GM12891 (cell line): ENCODE results near the gene ASNS. TPM values are rescaled to one million over a fixed set of nuclear protein-coding genes. Genes with fewer than 3 reads are reported as not detected.
A peak's percentile ranks its signal among the peaks of the same experiment; 100 is the strongest.
"Not testable (repeated sequence)": the region's sequence is repeated elsewhere in the genome, so short reads cannot be mapped to it uniquely, and the experiment has no call there.

Experiments used
- DNase-seq: peaks from one replicate; pipeline ENCODE4 v3.0.0; 2011; ENCODE audit warnings: low spot score; ENCODE audit not compliant: insufficient read length
- FAIRE-seq: peaks from 2 replicates; lab custom pipeline; 2011; peaks lifted over from hg19 to GRCh38; lab: Jason Lieb, UNC
- PAX5 ChIP-seq: IDR thresholded peaks from 2 replicates; pipeline ENCODE4 v1.6.1; 2011; ENCODE audit warnings: low read length, moderate library complexity, mild to moderate bottlenecking; ENCODE audit not compliant: insufficient read depth, severe bottlenecking
- POLR2A ChIP-seq: IDR thresholded peaks from 2 replicates; pipeline ENCODE4 v1.6.1; 2011; ENCODE audit warnings: low read depth, low read length, control low read depth
- POLR2AphosphoS5 ChIP-seq: IDR thresholded peaks from 2 replicates; pipeline ENCODE4 v1.6.1; 2011; ENCODE audit warnings: low read depth, low read length, control low read depth
- POU2F2 ChIP-seq: IDR thresholded peaks from 2 replicates; pipeline ENCODE4 v1.6.1; 2011; ENCODE audit warnings: low read depth, mild to moderate bottlenecking, control low read depth, low read length, moderate library complexity
- SPI1 ChIP-seq: IDR thresholded peaks from 2 replicates; pipeline ENCODE4 v1.6.1; 2011; ENCODE audit warnings: low read depth, low read length, control low read depth
- TAF1 ChIP-seq: IDR thresholded peaks from 2 replicates; pipeline ENCODE4 v1.6.1; 2011; ENCODE audit warnings: low read depth, low read length, control low read depth
- polyA plus RNA-seq: library from polyadenylated mRNA; unstranded; fragments of >200 nt; gene quantifications from one replicate; pipeline ENCODE4 v1.2.1, GENCODE V29; 2012; ENCODE audit warnings: low read depth, missing spikeins, inconsistent platforms; ENCODE audit not compliant: missing spikeins

Gene ASNS, protein sequence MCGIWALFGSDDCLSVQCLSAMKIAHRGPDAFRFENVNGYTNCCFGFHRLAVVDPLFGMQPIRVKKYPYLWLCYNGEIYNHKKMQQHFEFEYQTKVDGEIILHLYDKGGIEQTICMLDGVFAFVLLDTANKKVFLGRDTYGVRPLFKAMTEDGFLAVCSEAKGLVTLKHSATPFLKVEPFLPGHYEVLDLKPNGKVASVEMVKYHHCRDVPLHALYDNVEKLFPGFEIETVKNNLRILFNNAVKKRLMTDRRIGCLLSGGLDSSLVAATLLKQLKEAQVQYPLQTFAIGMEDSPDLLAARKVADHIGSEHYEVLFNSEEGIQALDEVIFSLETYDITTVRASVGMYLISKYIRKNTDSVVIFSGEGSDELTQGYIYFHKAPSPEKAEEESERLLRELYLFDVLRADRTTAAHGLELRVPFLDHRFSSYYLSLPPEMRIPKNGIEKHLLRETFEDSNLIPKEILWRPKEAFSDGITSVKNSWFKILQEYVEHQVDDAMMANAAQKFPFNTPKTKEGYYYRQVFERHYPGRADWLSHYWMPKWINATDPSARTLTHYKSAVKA
- polyA plus RNA-seq = 45.1 TPM

DNA sequence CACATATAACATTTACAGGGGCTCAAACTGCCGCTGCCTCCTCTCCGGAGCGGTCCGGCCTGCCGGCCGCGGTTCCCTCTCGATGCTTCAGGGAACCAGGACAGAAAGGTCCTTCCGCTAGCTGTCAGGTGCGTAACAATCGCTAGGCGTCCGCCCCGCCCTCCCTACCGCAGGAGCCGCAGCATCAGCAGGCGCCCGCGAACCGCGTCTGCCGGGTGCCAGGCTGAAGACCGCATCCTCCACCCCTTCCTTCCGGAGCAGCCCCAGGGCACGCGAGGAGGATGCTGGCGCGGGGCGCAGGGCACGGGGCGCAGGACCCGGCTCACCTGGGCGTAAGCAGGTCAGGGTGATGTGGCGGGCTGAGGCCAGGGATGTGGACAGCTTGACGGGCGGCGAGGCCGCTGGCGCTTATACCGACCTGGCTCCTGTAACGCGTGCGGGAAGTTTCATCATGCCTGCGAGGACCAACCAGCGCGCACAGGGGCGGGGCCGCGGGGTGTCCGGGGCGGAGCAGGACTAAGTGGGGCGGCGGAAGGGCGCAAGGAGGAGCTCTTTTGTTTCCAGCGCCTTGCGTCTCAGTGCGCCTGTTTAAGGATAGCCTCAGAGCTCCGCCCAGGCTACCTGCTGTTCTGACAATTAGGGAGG is at the start of gene ASNS:
Gene ASNS (minus strand): TSS at position 384 of the 645 bp plus-strand sequence. CDS start 3,252 bp downstream, outside the sequence.
- DNase-seq (peak; percentile 70), FAIRE-seq (peak; percentile 60)
- peak; percentile 56; the same call in 1 of the 2 replicates for TF ChIP-seq TAF1
- no peak for TF ChIP-seq SPI1
- peak; percentile 24; the same call in 1 of the 2 replicates for TF ChIP-seq POU2F2
- TF ChIP-seq POLR2AphosphoS5 = peak; percentile 83
- peak; percentile 84 for TF ChIP-seq POLR2A
- TF ChIP-seq PAX5 = no peak

DNA sequence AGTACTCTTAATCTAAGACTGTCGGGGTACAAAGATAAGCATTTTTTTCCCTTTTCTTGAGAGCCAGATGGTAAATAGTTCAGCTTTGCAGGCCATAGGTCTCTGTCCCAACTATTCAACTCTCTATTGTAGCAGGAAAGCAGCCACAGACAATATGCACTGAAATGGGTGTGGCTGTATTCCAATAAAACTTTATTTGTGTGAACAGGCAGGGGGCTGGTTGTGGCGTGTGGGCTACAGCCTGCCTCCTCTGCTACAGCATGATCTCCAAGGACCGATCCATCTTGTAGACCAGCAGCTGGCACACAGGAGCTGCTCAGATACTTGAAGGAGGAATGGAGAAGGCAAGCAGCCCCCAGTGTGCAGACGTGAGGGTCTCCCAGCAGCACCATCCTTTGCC is 49.0 kb upstream of the ASNS start:
- not testable (repeated sequence) for FAIRE-seq, DNase-seq

DNA sequence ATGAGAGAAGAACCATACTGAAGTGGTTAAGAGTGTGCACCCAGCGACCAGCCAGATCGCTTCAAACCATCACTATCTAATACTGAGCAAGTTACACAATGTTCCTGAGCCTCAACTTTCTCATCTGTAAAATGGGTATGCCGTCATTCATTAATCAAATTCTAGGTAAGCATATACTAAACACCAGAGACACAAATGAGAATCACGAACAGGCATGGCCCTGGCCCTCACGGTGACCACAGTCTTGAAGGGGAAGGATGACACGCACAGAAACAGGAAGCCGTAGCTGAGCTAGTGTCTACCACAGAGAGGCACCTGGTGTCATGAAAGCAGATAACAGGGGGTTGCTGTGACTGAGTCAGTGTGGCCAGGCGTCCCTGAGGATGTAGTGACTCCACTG is 43.1 kb upstream of the ASNS start:
- not testable (repeated sequence) for FAIRE-seq, DNase-seq

DNA sequence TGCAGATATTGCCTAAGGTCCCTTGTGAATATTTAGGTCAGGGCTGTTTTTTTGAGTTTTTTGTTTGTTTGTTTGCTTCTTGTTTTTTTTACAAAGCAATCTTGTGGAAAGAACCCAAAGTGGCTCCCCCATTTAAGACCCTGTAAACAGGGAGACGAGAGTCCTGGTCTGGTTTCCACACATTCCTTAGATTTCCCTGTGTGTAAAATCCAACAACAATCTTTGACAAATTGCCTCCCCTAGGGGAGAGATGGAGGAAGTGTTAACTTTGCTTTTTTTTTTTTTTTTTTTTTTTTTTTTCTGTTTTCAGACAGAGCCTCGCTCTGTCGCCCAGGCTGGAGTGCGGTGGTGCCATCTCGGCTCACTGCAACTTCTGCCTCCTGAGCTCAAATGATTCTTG is 40.1 kb upstream of the ASNS start:
- FAIRE-seq, DNase-seq: not testable (repeated sequence)

DNA sequence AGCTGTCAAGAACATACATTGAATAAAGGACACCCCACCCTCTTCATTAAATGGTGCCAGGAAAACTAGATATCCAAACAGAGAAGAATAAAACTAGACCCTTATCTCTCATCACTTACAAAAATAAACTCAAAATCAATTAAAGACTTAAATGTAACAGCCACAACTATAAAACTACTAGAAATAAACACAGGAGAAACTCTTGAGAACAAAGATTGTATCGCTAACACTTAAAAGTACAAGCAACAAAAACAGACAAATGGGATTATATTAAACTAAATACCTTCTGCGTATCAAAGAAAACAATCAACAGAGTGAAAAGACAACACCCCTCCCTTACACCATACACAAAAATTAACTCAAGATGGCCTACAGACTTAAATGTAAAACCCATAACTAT is 24.7 kb upstream of the ASNS start:
- FAIRE-seq, DNase-seq: not testable (repeated sequence)

DNA sequence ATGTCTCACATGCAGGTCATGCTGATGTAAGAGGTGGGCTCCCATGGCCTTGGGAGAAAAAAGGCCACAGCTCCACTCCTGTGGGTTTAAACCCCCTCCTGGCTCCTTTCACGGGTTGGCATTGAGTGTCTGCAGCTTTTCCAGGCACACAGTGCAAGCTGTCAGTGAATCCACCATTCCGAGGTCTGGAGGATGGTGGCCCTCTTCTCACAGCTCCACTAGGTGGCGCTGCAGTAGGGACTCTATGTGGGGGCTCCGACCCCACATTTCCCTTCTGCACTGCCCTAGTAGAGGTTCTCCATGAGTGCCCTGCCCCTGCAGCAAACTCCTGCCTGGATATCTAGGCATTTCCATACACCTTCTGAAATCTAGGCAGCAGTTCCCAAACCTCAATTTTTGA is 19.5 kb upstream of the ASNS start:
- not testable (repeated sequence) for FAIRE-seq, DNase-seq

DNA sequence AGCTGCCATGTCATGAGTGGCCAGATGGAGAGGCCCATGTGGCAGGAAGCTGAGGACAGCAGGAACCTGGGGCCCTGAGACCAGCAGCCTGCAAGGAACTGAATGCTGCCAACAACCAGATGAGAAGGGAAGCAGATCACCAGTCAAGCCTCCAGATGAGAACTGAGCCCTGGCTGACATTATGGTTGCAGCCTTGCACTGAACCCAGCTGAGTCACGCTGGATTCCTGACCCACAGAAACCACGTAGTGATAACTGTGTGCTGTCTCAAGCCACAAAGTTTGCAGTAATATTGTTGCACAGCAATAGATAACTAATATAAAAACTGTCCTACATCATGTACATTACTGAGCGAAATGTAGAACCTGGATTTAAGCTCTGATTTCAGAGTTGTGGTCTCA is 7.3 kb upstream of the ASNS start:
- not testable (repeated sequence) for FAIRE-seq, DNase-seq

DNA sequence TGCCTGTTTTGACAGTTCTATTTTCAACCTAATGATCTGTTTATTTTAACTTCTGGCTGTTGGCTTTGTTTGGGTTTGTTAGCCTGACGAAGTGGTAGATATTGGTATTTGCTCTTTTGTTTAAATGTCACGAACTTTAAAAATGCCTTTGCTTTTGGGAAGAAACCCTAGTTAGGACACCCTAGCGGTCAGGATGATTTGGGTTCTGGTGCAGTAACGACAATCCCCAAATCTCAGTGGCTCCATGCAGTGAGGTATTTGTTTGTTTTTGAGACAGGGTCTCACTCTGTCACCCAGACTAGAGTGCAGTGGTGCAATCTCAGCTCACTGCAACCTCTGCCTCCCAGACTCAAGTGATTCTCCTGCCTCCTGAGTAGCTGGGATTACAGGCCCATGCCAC is 2.7 kb upstream of the ASNS start:
- FAIRE-seq = not testable (repeated sequence)

DNA sequence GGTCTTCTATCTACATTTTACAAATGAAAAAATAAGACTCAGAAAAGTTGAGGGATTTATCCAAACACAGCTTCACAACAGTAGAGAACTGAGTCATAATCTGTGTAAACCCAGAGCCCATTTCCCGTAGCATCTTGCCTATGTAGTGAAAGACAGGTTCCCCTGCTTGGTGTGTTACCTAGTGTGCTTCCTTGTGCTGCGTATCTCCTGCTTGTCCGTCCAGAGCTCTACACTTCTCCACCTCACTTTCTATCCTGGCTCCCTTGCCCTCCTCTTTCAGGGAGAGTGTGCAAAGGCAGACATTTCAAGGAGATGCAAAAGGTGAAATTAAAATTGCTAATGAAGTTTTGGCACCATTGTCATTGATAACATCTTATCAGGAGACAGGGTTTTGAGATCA is 1.4 kb upstream of the ASNS start:
- DNase-seq = no peak
- FAIRE-seq = no peak
- TF ChIP-seq POLR2AphosphoS5 (no peak), POLR2A (no peak), POU2F2 (no peak), PAX5 (no peak), SPI1 (no peak), TAF1 (no peak)

More for the DNA sequence above, 2.7 kb upstream of the ASNS start:
- DNase-seq = not testable (repeated sequence)

DNA sequence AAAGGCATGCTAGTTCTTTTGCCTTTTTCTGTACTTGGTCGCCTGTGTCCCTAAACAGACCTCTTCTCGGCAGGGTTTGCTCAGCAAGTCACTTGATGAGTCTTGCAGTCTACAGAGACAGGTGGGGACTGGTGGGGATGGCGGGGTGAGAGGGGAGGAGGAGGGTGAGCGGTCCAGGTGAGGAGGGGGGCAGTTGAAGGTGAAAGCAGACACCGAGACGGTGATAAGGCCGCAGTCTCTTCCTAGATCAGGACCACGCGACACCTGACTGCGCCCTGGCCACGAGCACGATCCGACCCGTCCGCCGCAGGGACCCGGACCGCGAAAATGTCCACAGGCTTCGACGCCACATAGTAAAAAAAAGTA is 566 bp downstream of the ASNS start:
- TF ChIP-seq POLR2A (no peak), SPI1 (no peak), TAF1 (no peak), POLR2AphosphoS5 (no peak), PAX5 (no peak), POU2F2 (no peak)
- FAIRE-seq (no peak), DNase-seq (peak; percentile 15)

DNA sequence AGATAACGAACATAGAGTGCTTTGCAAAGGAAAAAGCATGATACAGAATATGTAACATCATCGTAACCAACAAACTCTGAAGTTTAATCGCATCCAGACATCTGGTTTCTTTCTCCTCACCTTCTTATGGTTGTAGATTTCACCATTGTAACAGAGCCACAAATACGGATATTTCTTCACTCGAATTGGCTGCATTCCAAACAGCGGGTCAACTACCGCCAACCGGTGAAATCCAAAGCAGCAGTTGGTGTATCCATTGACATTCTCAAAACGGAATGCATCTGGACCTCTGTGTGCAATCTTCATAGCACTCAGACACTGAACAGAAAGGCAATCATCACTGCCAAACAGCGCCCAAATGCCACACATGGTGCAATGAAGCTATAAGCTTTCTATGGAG is 3.4 kb downstream of the ASNS start:
- TF ChIP-seq POLR2AphosphoS5 = no peak
- TF ChIP-seq TAF1 = no peak
- no peak for TF ChIP-seq POU2F2
- no peak for TF ChIP-seq SPI1
- no peak for TF ChIP-seq POLR2A
- no peak for TF ChIP-seq PAX5
- DNase-seq = no peak
- FAIRE-seq = no peak

DNA sequence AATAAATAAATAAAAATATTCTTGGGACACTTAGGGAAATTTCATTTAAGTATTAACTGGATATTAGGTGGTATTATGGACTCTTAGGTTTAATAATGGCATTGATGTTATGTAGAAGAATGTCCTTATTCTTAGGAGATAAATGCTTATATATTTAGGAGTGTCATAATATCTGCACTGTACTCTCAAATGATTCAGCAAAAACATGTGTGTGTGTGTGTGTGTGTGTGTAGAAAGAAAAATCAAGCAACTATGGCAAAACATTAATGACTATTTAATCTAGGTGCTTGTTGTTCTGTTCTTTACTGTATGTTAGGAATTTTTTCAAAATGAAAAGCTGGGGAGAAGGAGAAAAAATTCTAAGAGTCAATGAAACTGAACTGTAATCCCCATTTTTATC is 3.9 kb downstream of the ASNS start:
- FAIRE-seq (no peak), DNase-seq (no peak)
- TF ChIP-seq POU2F2 = no peak
- no peak for TF ChIP-seq SPI1
- TF ChIP-seq POLR2AphosphoS5 = no peak
- TF ChIP-seq TAF1 = no peak
- TF ChIP-seq POLR2A = no peak
- no peak for TF ChIP-seq PAX5
